ENCODE results near the gene OSTN. TPM values are rescaled to one million over a fixed set of nuclear protein-coding genes. Genes with fewer than 3 reads are reported as not detected.

The OSTN gene
- total RNA-seq, 2 donors from 2014 or later, result 0.09 TPM; not detected in 1

- H3K4me1 ChIP-seq (replicated peaks), result no peaks in the 10 kb centered on the region
- H3K9me3 ChIP-seq, result no peaks in the 10 kb centered on the region
- no peaks in the 10 kb centered on the region for H3K36me3 ChIP-seq
- intact Hi-C loops (cut with DNase I), result no loop called here
- no peak for DNase-seq (ENCODE audit: low spot score)
- 82% methylated on average over 6 of the region's 6 CpGs for WGBS
- TF ChIP-seq POLR2AphosphoS5 (IDR thresholded peaks at IDR 0.05) (no peak), CTCF (IDR thresholded peaks at IDR 0.05) (no peak), POLR2A (IDR thresholded peaks at IDR 0.05) (no peak)
- no peaks in the 10 kb centered on the region for H3K27me3 ChIP-seq (replicated peaks; ENCODE audit: insufficient read depth)
- no peak overlapping the region for H3K4me3 ChIP-seq
- no peak overlapping the region for H3K27ac ChIP-seq
Measured at GRCh38 chr3:191253089-191253799, 54.2 kb downstream of the OSTN start.

- H3K4me3 ChIP-seq, result no peak overlapping the region
- H3K27ac ChIP-seq, result no peak overlapping the region
- no peaks in the 10 kb centered on the region for H3K4me1 ChIP-seq (replicated peaks)
- intact Hi-C loops (cut with DNase I), result no loop called here
- no peaks in the 10 kb centered on the region for H3K9me3 ChIP-seq
- 80% methylated on average over 3 of the region's 3 CpGs for WGBS
- H3K36me3 ChIP-seq, result no peaks in the 10 kb centered on the region
- no peak for DNase-seq (ENCODE audit: low spot score)
- TF ChIP-seq POLR2AphosphoS5 (IDR thresholded peaks at IDR 0.05), result no peak
- no peak for TF ChIP-seq POLR2A (IDR thresholded peaks at IDR 0.05)
- no peak for TF ChIP-seq CTCF (IDR thresholded peaks at IDR 0.05)
- no peaks in the 10 kb centered on the region for H3K27me3 ChIP-seq (replicated peaks; ENCODE audit: insufficient read depth)
Measured at GRCh38 chr3:191254098-191254873, 55.2 kb downstream of the OSTN start.

- no peak overlapping the region for H3K4me3 ChIP-seq
- intact Hi-C loops (cut with DNase I), result no loop called here
- H3K9me3 ChIP-seq, result no peaks in the 10 kb centered on the region
- no peak overlapping the region for H3K27ac ChIP-seq
- H3K36me3 ChIP-seq, result no peaks in the 10 kb centered on the region
- TF ChIP-seq POLR2AphosphoS5 (IDR thresholded peaks at IDR 0.05) (no peak), CTCF (IDR thresholded peaks at IDR 0.05) (no peak), POLR2A (IDR thresholded peaks at IDR 0.05) (no peak)
- 38% methylated on average over 5 of the region's 5 CpGs for WGBS
- no peak for DNase-seq (ENCODE audit: low spot score)
- H3K4me1 ChIP-seq (replicated peaks), result no peaks in the 10 kb centered on the region
- no peaks in the 10 kb centered on the region for H3K27me3 ChIP-seq (replicated peaks; ENCODE audit: insufficient read depth)
Measured at GRCh38 chr3:191255156-191255555, 56.1 kb downstream of the OSTN start.

GRCh38 chr3:191256405-191256804, 57.4 kb downstream of the OSTN start:
- intact Hi-C loops (cut with DNase I), result no loop called here
- Histone ChIP-seq H3K27me3 (replicated peaks; ENCODE audit: insufficient read depth) (no peaks in the 10 kb centered on the region), H3K4me3 (no peak overlapping the region), H3K27ac (no peak overlapping the region), H3K9me3 (no peaks in the 10 kb centered on the region), H3K36me3 (no peaks in the 10 kb centered on the region), H3K4me1 (replicated peaks) (no peaks in the 10 kb centered on the region)
- no peak for TF ChIP-seq POLR2AphosphoS5 (IDR thresholded peaks at IDR 0.05)
- no peak for TF ChIP-seq POLR2A (IDR thresholded peaks at IDR 0.05)
- no peak for TF ChIP-seq CTCF (IDR thresholded peaks at IDR 0.05)
- DNase-seq (ENCODE audit: low spot score), result no peak
